OCI-LY1 (cell line): ENCODE measurements around the gene TMEM151B.
"Not testable (repeated sequence)": the region's sequence is repeated elsewhere in the genome, so short reads cannot be mapped to it uniquely, and the experiment has no call there.

Experiments used
- H2AFZ ChIP-seq: fragments of 200-600 bp; sonication (generic), shearing (Covaris generic); 2 replicates; pipeline ENCODE4 v1.6.0; 2014; ENCODE audit warnings: antibody characterized with exemption, mild to moderate bottlenecking, low read length
- H3F3A ChIP-seq: fragments of 200-600 bp; sonication (generic), shearing (Covaris generic); 2 replicates; pipeline ENCODE4 v1.6.0; 2014; ENCODE audit warnings: mild to moderate bottlenecking, antibody characterized with exemption, low read length, moderate library complexity; ENCODE audit not compliant: insufficient read depth
- H3K27ac ChIP-seq: fragments of 200-600 bp; sonication (generic); 2 replicates; pipeline ENCODE4 v1.5.1; 2014; ENCODE audit warnings: low read length, mixed run types, mild to moderate bottlenecking, low read depth; ENCODE audit not compliant: poor library complexity, severe bottlenecking
- H3K27me3 ChIP-seq: fragments of 200-600 bp; sonication (generic); 2 replicates; pipeline ENCODE4 v1.6.0; 2014; ENCODE audit warnings: antibody characterized with exemption, mild to moderate bottlenecking, low read length, moderate library complexity; ENCODE audit not compliant: insufficient read depth
- H3K36me3 ChIP-seq: fragments of 200-600 bp; sonication (generic); 2 replicates; pipeline ENCODE4 v1.6.1; 2014; ENCODE audit warnings: mild to moderate bottlenecking, antibody characterized with exemption, low read length, moderate library complexity, mixed read lengths; ENCODE audit not compliant: insufficient read depth
- H3K4me1 ChIP-seq: fragments of 200-600 bp; sonication (generic); 2 replicates; pipeline ENCODE4 v1.5.1; 2014; ENCODE audit warnings: mild to moderate bottlenecking, low read length, moderate library complexity; ENCODE audit not compliant: insufficient read depth, severe bottlenecking
- H3K4me2 ChIP-seq: fragments of 200-600 bp; sonication (generic), shearing (Covaris generic); 2 replicates; pipeline ENCODE4 v1.6.1; 2014; ENCODE audit warnings: low read length
- H3K4me3 ChIP-seq: fragments of 200-600 bp; sonication (generic); 2 replicates; pipeline ENCODE4 v1.5.1; 2014; ENCODE audit warnings: low read length, low read depth, mild to moderate bottlenecking, mixed read lengths; ENCODE audit not compliant: poor library complexity, severe bottlenecking
- H3K79me2 ChIP-seq: fragments of 200-600 bp; shearing (Covaris generic); 2 replicates; pipeline ENCODE4 v1.6.1; 2016; ENCODE audit warnings: mixed run types, low read length, mixed read lengths; ENCODE audit not compliant: insufficient read depth
- H3K9ac ChIP-seq: fragments of 200-600 bp; sonication (generic), shearing (Covaris generic); 2 replicates; pipeline ENCODE4 v1.6.1; 2014; ENCODE audit warnings: mild to moderate bottlenecking, low read length, mixed read lengths
- H3K9me2 ChIP-seq: fragments of 200-600 bp; sonication (generic), shearing (Covaris generic); 2 replicates; pipeline ENCODE4 v1.6.1; 2014; ENCODE audit warnings: low read depth, mild to moderate bottlenecking, low read length, mixed read lengths
- H3K9me3 ChIP-seq: fragments of 200-600 bp; shearing (Covaris generic); 2 replicates; pipeline ENCODE4 v1.6.1; 2014; ENCODE audit warnings: low read length, mixed read lengths
- H4K20me1 ChIP-seq: fragments of 200-600 bp; sonication (generic), shearing (Covaris generic); 2 replicates; pipeline ENCODE4 v1.6.0; 2016; ENCODE audit warnings: mild to moderate bottlenecking, low read length; ENCODE audit not compliant: insufficient read depth
- EZH2 ChIP-seq: fragments of 200-600 bp; sonication (generic), shearing (Covaris generic); IDR thresholded peaks from 2 replicates; pipeline ENCODE4 v1.8.0; 2017; ENCODE audit warnings: borderline replicate concordance, mixed run types, mild to moderate bottlenecking, antibody characterized with exemption, low read length, moderate library complexity, mixed read lengths
- TF ChIP-seq, protein P1 (sequence below): fragments of 200-600 bp; sonication (generic), shearing (Covaris generic); IDR thresholded peaks from 2 replicates; pipeline ENCODE4 v1.5.1; 2017; ENCODE audit warnings: mild to moderate bottlenecking, antibody characterized with exemption, low read length, moderate library complexity, mixed read lengths

The TMEM151B gene

GRCh38 chr6:44321210-44321609 is 51.0 kb downstream of the TMEM151B start:
- no peaks in the 10 kb centered on the region for H3K79me2 ChIP-seq
- no peaks in the 10 kb centered on the region for H3K4me1 ChIP-seq
- no peak overlapping the region for H3K27ac ChIP-seq
- H3K4me3 ChIP-seq, result no peak overlapping the region
- H3K4me2 ChIP-seq, result no peak overlapping the region
- no peaks in the 10 kb centered on the region for H4K20me1 ChIP-seq
- no peaks in the 10 kb centered on the region for H3K27me3 ChIP-seq
- H3K36me3 ChIP-seq, result no peaks in the 10 kb centered on the region
- H3K9ac ChIP-seq, result no peak overlapping the region
- H3K9me2 ChIP-seq, result no peaks in the 10 kb centered on the region
- no peaks in the 10 kb centered on the region for H3K9me3 ChIP-seq
- TF ChIP-seq, protein P1, sequence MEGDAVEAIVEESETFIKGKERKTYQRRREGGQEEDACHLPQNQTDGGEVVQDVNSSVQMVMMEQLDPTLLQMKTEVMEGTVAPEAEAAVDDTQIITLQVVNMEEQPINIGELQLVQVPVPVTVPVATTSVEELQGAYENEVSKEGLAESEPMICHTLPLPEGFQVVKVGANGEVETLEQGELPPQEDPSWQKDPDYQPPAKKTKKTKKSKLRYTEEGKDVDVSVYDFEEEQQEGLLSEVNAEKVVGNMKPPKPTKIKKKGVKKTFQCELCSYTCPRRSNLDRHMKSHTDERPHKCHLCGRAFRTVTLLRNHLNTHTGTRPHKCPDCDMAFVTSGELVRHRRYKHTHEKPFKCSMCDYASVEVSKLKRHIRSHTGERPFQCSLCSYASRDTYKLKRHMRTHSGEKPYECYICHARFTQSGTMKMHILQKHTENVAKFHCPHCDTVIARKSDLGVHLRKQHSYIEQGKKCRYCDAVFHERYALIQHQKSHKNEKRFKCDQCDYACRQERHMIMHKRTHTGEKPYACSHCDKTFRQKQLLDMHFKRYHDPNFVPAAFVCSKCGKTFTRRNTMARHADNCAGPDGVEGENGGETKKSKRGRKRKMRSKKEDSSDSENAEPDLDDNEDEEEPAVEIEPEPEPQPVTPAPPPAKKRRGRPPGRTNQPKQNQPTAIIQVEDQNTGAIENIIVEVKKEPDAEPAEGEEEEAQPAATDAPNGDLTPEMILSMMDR, result no peak
- TF ChIP-seq EZH2, result no peak
- no peak overlapping the region for H2AFZ ChIP-seq
- H3F3A ChIP-seq, result no peaks in the 10 kb centered on the region

GRCh38 chr6:44327096-44327495 is 56.8 kb downstream of the TMEM151B start:
- H3K4me3 ChIP-seq, result no peak overlapping the region
- H3K9me3 ChIP-seq, result no peaks in the 10 kb centered on the region
- H3K4me1 ChIP-seq, result no peaks in the 10 kb centered on the region
- TF ChIP-seq EZH2, result no peak
- TF ChIP-seq, protein P1, result no peak
- no peak overlapping the region for H3K4me2 ChIP-seq
- no peaks in the 10 kb centered on the region for H4K20me1 ChIP-seq
- no peak overlapping the region for H3K9ac ChIP-seq
- no peak overlapping the region for H3K27ac ChIP-seq
- no peaks in the 10 kb centered on the region for H3K9me2 ChIP-seq
- no peaks in the 10 kb centered on the region for H3K36me3 ChIP-seq
- H2AFZ ChIP-seq, result no peak overlapping the region
- H3F3A ChIP-seq, result no peaks in the 10 kb centered on the region
- H3K79me2 ChIP-seq, result no peaks in the 10 kb centered on the region
- peaks cover 5% of the 10 kb centered on the region; the same call in 1 of the 2 replicates for H3K27me3 ChIP-seq

DNA sequence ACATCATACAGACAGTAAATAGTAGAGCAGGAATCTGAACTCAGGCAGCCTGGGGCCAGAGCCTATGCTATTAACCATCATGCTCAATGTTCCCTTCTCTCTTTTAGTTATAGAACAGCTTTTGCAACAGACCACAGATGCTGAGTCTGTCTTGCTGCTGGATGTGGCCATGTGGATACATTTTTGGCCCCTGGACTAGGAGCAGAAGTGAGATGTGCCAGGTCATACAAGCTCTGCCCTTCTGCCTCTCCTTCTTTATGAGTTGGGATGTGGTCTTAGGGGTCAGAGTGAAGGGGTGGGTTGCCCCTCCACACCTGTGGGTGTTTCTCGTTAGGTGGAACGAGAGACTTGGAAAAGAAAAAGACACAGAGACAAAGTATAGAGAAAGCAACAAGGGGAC is 57.5 kb downstream of the TMEM151B start:
- H3K4me1 ChIP-seq, result no peaks in the 10 kb centered on the region
- no peaks in the 10 kb centered on the region for H3K36me3 ChIP-seq
- no peak overlapping the region for H3K27ac ChIP-seq
- no peak overlapping the region for H3K4me2 ChIP-seq
- no peaks in the 10 kb centered on the region for H3K9me2 ChIP-seq
- peaks cover 5% of the 10 kb centered on the region; the same call in 1 of the 2 replicates for H3K27me3 ChIP-seq
- no peak overlapping the region for H3K4me3 ChIP-seq
- no peak overlapping the region for H3K9ac ChIP-seq
- H4K20me1 ChIP-seq, result no peaks in the 10 kb centered on the region
- H3K9me3 ChIP-seq, result no peaks in the 10 kb centered on the region
- H3K79me2 ChIP-seq, result no peaks in the 10 kb centered on the region
- H3F3A ChIP-seq, result no peaks in the 10 kb centered on the region
- no peak overlapping the region for H2AFZ ChIP-seq
- TF ChIP-seq EZH2, result no peak
- TF ChIP-seq, protein P1, result no peak

- H3K36me3 ChIP-seq, H3F3A ChIP-seq, H3K4me3 ChIP-seq, H3K9ac ChIP-seq, H3K4me1 ChIP-seq, H3K9me2 ChIP-seq, H3K27ac ChIP-seq, H2AFZ ChIP-seq, H3K79me2 ChIP-seq, H3K27me3 ChIP-seq, H4K20me1 ChIP-seq, H3K4me2 ChIP-seq, H3K9me3 ChIP-seq: not testable (repeated sequence)
These were observed 58.0 kb downstream of the TMEM151B start for GRCh38 chr6:44328203-44328602.
